ENCODE data around the gene MYDGF.

GRCh38 chr19:4673216-4673615 lies 3.1 kb upstream of the MYDGF start:
- TF ChIP-seq CTCF (conservative IDR thresholded peaks at IDR 0.05; ENCODE audit: low read length) (no peak), EZH2phosphoT487 (IDR thresholded peaks at IDR 0.05; ENCODE audit: borderline replicate concordance, low read depth, low read length) (no peak)
